GM12864 (cell line): ENCODE measurements around the gene FSIP1.
A peak's percentile ranks its signal among the peaks of the same experiment; 100 is the strongest.

Source experiments
- DNase-seq: peaks from one replicate; pipeline ENCODE4 v3.0.0-alpha.2; 2011; ENCODE audit warnings: low read depth
- H3K4me3 ChIP-seq: 2 replicates; pipeline ENCODE4 v1.5.1; 2011; ENCODE audit warnings: mild to moderate bottlenecking, low read depth, low read length, control low read depth
- CTCF ChIP-seq: IDR thresholded peaks from 2 replicates; pipeline ENCODE4 v1.5.1; 2011; ENCODE audit warnings: low read depth, mild to moderate bottlenecking, moderate library complexity, low read length, control low read depth, inconsistent platforms; ENCODE audit errors: missing control alignments

FSIP1 gene

GRCh38 chr15:39801641-39802309 is 19.1 kb upstream of the FSIP1 start:
- no peak overlapping the region for H3K4me3 ChIP-seq
- peak; percentile 75 for TF ChIP-seq CTCF
- DNase-seq: no peak

DNA sequence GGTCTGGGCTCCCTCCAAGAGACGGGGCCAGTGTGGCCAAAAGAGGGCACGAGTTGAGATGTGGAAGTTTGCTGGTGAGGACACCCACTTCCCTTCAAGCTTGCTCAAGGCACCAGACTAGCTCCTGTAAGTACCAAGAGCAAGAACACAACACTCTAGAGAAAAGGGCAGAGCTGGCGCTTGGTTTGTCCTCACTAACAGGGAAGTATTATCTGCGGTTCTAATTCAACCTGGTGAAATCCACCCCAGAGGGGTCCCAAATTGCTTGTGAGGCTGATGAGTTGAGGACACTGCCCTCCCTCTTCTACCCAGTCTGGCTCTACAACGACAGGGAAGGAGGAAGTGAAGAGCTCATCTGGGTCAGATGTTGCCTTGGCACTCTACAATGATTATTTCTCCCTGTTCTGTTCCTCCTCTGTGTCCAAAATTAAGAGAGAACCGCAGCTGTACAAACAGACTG is 16.9 kb upstream of the FSIP1 start:
- H3K4me3 ChIP-seq: no peak overlapping the region
- no peak for TF ChIP-seq CTCF
- no peak for DNase-seq

GRCh38 chr15:39798382-39798781 is 15.7 kb upstream of the FSIP1 start:
- H3K4me3 ChIP-seq: no peak overlapping the region
- DNase-seq: no peak
- TF ChIP-seq CTCF: no peak

GRCh38 chr15:39797407-39797806 is 14.8 kb upstream of the FSIP1 start:
- no peak for DNase-seq
- no peak for TF ChIP-seq CTCF
- no peak overlapping the region for H3K4me3 ChIP-seq

- no peak for TF ChIP-seq CTCF
- no peak for DNase-seq
- H3K4me3 ChIP-seq: no peak overlapping the region
Measured at GRCh38 chr15:39796601-39797000, 14.0 kb upstream of the FSIP1 start.

GRCh38 chr15:39795486-39795885 is 12.8 kb upstream of the FSIP1 start:
- H3K4me3 ChIP-seq: no peak overlapping the region
- no peak for DNase-seq
- no peak for TF ChIP-seq CTCF

DNA sequence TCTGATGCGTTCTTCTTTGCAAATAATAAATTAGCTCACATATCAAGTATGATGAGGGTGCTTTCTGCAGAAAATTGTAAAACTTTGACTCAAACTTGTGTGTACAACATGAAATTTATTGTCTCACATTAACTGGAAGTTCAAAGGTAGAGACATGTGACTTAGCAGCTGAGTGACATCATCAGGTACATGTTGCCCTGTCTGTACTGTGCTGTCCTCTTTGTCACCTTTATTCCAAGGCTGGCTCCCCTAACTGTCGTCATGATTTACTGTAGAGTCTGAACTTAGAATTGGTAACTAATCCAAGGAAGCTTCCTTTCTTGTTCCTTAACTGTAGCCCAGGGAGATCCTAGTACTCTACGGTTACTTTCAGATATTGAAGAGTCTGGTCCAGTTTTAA is 12.3 kb upstream of the FSIP1 start:
- DNase-seq: no peak
- H3K4me3 ChIP-seq: no peak overlapping the region
- TF ChIP-seq CTCF: no peak
